Aorta (tissue), 5 donors: Measurements from ENCODE around the gene LTO1. TPM values are rescaled to one million over a fixed set of nuclear protein-coding genes. Genes with fewer than 3 reads are reported as not detected.

Experiments used
- ATAC-seq: fragments of 200-7000 bp; cut with Tn5 transposase; one replicate; pipeline ENCODE4 v1.9.1; 2022; ENCODE audit warnings: moderate library complexity; ENCODE audit not compliant: low FRiP score
- DNase-seq, 2 donors: peaks; one replicate each; pipeline ENCODE4 v3.0.0-alpha.2; 2020
- H3K27ac ChIP-seq, 2 donors: one replicate each; pipeline ENCODE4 v1.5.1; 2013; ENCODE audit warnings: low read length in 2 of 2, mild to moderate bottlenecking in 2 of 2, moderate library complexity in 2 of 2, control low read depth in 1 of 2, inconsistent platforms in 1 of 2, low read depth in 1 of 2
- H3K27me3 ChIP-seq, 2 donors: one replicate each; pipeline ENCODE4 v1.6.1; 2013; ENCODE audit warnings: control low read depth in 1 of 2, low read length in 1 of 2, mild to moderate bottlenecking in 1 of 2, moderate library complexity in 1 of 2; ENCODE audit not compliant: insufficient read depth in 2 of 2, control insufficient read depth in 1 of 2
- H3K36me3 ChIP-seq, 2 donors: one replicate each; pipeline ENCODE4 v1.6.1; 2013; ENCODE audit warnings: control low read depth in 1 of 2, low read length in 1 of 2, mild to moderate bottlenecking in 1 of 2; ENCODE audit not compliant: insufficient read depth in 2 of 2, control insufficient read depth in 1 of 2
- H3K4me1 ChIP-seq, 2 donors: one replicate each; pipeline ENCODE4 v1.6.1; 2013; ENCODE audit warnings: low read length in 2 of 2, control low read depth in 1 of 2, mild to moderate bottlenecking in 1 of 2, moderate library complexity in 1 of 2; ENCODE audit not compliant: insufficient read depth in 2 of 2, control insufficient read depth in 1 of 2
- H3K4me3 ChIP-seq, 2 donors: one replicate each; pipeline ENCODE4 v1.5.1; 2013; ENCODE audit warnings: low read length in 2 of 2, control low read depth in 1 of 2, mild to moderate bottlenecking in 1 of 2
- H3K9me3 ChIP-seq: one replicate; pipeline ENCODE4 v1.6.1; 2013; ENCODE audit warnings: mild to moderate bottlenecking, low read length; ENCODE audit not compliant: control insufficient read depth
- WGBS, 2 donors: extraction: QIAGEN DNeasy Blood & Tissue Kit; methylation state at CpG; one replicate each; pipeline ENCODE4 v1.1.7; 2013; 5-methylcytosine and 5-hydroxymethylcytosine counted together
- intact Hi-C, 2 donors: fragments of 100-400 bp; cut with DNase I; formaldehyde crosslinking; loops; one replicate each; pipeline versions ENCODE4 v1.14.2 to v1.15.0; 2022
- polyA plus RNA-seq, 2 donors: library from polyadenylated mRNA; stranded (reverse); fragments of 200-250 nt; gene quantifications; one replicate each; pipeline ENCODE4 v1.2.3, GENCODE V29; 2013
- total RNA-seq, 2 donors: library from RNA; stranded (reverse); fragmentation: NEBNext Ultra II Directional; extraction: Animal tissue kit (Norgen Biotek cat#: 25700); gene quantifications; one replicate each; pipeline ENCODE4 v1.2.1, GENCODE V29; 2021
- donor health status: healthy with polysubstance abuse.
- donor health status: Bipolar disorder and iron deficiency.
- donor health status: DM: no; HTN: no; CAD: no.
- donor health status: DM: no; HTN: no; CAD: no.
- donor health status: DM: yes; HTN: yes; CAD: no.

LTO1 gene
- total and polyA plus RNA-seq, 4 donors, result 4.6 to 34.5 (median 26.6) TPM

DNA sequence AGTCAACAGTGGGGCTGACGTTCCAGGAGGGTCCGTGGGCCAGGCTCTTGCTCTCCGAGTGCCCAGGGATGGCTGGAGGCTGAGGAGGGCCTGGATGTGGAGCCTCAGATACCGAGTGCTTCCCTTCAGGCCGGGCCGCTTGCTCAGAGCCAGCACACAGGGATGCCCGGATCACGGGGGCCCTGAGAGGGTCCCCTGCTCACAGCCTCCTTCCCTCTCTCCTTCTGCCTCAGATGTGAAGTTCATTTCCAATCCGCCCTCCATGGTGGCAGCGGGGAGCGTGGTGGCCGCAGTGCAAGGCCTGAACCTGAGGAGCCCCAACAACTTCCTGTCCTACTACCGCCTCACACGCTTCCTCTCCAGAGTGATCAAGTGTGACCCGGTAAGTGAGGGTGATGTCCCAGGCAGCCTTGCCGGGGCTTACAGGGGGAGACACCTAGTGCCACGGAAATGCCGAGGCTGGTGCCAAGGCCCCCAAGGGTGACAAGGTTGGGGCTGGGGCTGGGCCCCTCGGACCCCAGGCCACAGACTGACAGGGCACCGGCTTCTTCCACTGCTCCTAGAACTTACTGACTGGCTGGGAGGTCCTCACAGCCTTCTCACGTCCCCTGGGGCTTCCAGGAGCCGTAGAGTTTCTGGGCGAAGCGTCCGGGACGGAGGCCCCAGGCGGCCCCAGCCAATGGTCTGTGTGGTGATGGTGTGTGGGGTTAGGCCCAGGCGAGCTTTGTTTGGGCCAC is 27.2 kb downstream of the LTO1 start:
- intact Hi-C loops, result no loop called here
- 92 to 93% methylated on average over 28 of the region's 28 CpGs for WGBS, 2 donors
- H3K4me1 ChIP-seq, result no peaks in the 10 kb centered on the region
- no peaks in the 10 kb centered on the region for H3K9me3 ChIP-seq
- peaks cover 0 to 2% of the 10 kb centered on the region in 2 donors for H3K36me3 ChIP-seq
- no peak overlapping the region for H3K27ac ChIP-seq
- H3K27me3 ChIP-seq, result no peaks in the 10 kb centered on the region
- DNase-seq, result peak in 1 of 2 donors; percentile 65
- no peak overlapping the region for H3K4me3 ChIP-seq
- ATAC-seq, result no peak

DNA sequence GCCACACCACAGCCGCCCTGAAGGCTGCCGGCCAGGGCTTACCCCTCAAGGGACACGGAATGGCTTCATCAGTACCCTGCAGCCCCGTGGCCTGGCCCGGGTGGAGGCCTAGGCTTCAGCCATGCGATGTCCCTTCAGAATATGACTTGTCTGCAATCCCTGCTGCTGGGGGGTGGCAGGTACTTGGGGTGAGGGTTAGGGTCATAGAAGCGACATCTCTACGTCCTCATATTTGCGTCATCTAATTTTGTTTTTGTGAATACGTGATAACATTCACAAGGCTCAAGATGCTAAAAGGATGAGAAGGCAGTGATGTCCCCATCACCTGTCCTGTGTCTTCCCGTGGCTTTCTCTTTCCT is 27.8 kb downstream of the LTO1 start:
- intact Hi-C loops, result no loop called here
- H3K36me3 ChIP-seq, result peaks cover 0 to 2% of the 10 kb centered on the region in 2 donors
- no peaks in the 10 kb centered on the region for H3K27me3 ChIP-seq
- DNase-seq (peak in 1 of 2 donors; percentile 69), ATAC-seq (no peak)
- no peaks in the 10 kb centered on the region for H3K9me3 ChIP-seq
- 89 to 90% methylated on average over 11 of the region's 11 CpGs for WGBS, 2 donors
- H3K27ac ChIP-seq, result no peak overlapping the region
- no peaks in the 10 kb centered on the region for H3K4me1 ChIP-seq
- H3K4me3 ChIP-seq, result no peak overlapping the region

DNA sequence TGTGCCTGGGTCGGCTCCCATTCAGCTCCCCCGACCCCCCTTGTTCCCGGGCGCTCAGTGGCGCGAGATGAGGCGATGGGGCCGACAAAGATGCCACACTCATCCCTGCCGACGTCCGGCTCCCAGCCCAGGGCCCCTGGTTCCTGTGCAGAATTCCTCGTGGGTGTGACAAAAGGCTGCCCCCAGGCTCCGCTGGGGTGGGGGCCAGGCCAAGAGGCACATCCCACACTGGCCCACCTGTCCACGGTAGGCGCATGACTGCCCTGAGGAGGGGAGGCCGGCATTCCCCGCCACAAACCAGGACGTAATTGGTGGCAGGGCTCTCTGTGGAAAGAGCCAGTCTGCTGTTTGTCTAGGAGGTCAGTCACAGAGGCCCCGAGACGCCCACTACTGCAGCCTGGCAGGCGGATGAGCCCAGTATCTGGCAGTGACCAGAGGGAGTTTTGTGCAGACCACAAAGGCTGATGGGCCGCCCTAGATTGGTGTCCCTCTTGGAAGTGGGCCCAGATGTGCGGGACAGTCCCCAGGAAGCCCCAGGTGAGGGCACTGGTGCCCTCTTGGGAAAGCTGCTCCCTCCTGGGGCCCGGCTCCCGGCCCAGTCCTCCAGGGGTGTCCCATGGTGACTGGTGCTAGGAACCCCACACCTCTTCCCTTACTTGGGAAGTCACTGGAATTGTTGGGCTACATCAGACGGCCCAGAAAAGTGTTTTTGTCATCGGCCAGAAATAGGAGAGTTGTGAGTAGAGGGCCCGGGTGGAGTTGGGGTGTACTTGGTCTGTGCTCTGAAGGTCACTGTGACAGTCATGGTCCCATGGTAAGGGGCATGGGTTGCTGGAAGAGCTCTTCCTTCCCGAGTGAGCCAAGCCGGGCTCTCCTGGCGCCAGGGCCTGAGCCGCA is 28.4 kb downstream of the LTO1 start:
- Histone ChIP-seq H3K4me1 (no peaks in the 10 kb centered on the region), H3K9me3 (no peaks in the 10 kb centered on the region), H3K36me3 (peaks cover 0 to 2% of the 10 kb centered on the region in 2 donors), H3K4me3 (no peak overlapping the region), H3K27me3 (no peaks in the 10 kb centered on the region), H3K27ac (no peak overlapping the region)
- ATAC-seq (no peak), DNase-seq (peak in 1 of 2 donors; percentile 70)
- intact Hi-C loops, result no loop called here
- WGBS, 2 donors, result 90 to 95% methylated on average over 32 of the region's 32 CpGs

DNA sequence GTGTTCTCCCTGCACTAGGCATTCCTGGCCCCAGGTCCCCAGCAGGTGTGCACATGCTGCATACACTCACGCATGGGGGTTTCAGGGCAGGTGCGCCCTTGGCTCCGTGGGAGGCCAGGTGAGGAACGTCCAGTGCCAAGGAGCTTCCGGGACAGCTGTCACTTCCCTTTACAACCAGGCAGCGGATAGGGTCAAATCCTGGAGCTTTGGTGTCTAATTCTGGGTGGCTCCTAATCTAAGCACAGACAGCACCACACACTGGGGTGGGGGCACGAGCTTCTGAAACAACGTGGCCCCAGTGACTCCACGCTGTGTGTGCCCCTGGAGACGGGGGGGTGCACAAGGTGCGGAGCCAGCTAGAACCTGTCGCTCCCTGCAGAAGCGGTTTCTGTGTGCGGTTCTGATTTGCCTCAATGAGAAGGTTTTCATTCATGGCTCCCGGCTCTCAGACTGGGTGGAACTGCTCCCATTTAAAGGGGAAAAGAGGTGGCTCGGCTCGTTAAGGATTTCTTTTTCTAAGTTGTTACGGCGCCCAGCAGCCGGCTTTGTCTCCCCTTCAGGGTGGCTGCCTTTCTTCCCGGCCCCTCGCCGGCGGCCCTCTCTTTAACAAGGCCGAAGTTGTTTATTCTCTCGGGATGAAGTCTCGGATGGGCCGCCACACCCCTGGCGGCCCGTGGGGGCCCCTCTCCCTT is 29.2 kb downstream of the LTO1 start:
- Histone ChIP-seq H3K9me3 (no peaks in the 10 kb centered on the region), H3K4me3 (no peak overlapping the region), H3K4me1 (no peaks in the 10 kb centered on the region), H3K27ac (no peak overlapping the region), H3K36me3 (peaks cover 0 to 2% of the 10 kb centered on the region in 2 donors), H3K27me3 (peaks cover 0 to 1% of the 10 kb centered on the region in 2 donors)
- DNase-seq (peak in 1 of 2 donors; percentile 54), ATAC-seq (no peak)
- 89 to 90% methylated on average over 30 of the region's 30 CpGs for WGBS, 2 donors
- intact Hi-C loops, result no loop called here

DNA sequence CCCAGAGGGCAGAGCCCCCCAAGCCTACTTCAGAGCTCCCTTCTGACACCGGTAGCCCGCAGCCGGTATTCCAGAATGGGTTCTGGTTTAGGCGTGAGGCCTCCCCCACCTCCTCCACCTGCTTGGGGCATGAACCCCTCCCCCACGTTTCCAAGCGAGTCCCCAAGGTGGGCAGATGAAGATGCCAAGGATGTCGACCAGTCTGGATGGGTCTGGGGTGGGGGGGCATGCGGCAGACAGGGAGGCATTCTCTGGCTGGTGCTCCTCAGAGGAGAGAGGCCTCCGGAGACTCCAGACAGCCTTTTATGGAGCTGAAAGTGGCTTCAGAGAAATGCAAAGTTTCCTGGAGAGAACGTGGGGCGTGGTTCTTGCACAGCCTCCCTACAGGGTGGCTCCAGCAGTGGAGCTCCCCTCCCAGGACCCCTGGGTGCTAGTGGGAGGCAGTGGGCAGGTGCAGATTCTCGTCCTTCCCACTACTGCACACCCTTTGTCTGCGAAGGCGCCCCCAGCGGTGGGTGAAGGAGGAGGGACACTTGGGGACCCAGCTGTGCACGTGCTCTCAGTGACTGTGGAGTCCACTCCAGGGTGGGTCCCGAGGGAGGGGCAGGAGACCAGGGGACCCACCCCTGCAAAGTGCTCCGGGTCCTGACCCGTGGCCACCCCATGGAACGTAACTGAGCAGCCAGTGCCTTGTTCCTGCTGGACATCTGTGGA is 30.0 kb downstream of the LTO1 start:
- Histone ChIP-seq H3K27me3 (peaks cover 0 to 2% of the 10 kb centered on the region in 2 donors), H3K4me3 (no peak overlapping the region), H3K4me1 (no peaks in the 10 kb centered on the region), H3K36me3 (no peaks in the 10 kb centered on the region), H3K27ac (no peak overlapping the region), H3K9me3 (no peaks in the 10 kb centered on the region)
- 80 to 82% methylated on average over 20 of the region's 20 CpGs for WGBS, 2 donors
- DNase-seq, result peak in 1 of 2 donors; percentile 73
- ATAC-seq, result no peak
- intact Hi-C loops, result loop anchor here in 1 of 2 donors (5.0 kb wide), 1 partner anchor 523 kb away; no protein-coding TSS in a partner anchor

DNA sequence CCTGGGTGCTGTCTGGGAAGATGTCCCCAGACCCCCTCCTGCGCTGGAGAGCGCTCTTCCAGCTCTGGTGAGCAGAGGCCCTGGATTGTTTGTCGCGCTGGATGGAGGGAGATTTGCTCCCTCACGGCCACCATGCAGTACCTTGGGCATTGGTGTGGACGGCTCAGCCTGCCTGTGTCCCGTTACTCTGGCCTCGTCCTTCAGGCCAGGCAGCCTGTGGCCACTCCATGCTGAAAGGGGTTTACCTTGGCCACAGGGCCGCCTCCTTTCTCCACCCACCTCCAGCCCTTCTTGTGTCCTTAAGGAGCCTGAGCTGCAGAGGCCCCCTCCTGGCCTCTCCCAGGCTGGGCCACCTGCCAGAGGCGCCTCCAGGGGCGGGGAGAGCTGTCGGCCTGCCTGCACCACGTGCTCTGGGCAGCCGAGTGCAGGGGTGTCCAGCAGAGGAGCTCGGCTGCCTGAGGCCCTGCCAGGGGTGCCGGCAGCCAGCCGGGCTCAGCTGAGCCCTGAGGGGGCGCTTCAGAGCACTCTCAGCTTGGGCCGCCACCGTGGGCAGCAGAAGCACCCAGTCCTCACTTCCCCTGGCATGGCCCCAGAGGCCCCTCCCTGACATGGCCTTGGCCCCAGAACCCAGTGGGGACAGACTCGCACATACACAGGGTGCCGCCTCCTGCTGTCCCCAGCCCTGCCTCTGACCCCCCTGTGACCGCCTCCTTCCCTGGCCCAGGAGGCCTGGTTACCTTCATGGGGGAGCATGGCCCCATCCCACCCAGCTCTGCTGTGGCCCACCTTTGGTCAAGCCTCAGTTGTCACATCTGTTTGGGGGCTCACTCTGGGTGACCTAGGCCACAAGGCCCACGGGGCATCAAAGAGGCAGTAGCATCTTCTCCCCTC is 30.8 kb downstream of the LTO1 start:
- H3K4me3 ChIP-seq, result no peak overlapping the region
- H3K9me3 ChIP-seq, result no peaks in the 10 kb centered on the region
- intact Hi-C loops, result loop anchor here in 1 of 2 donors (5.0 kb wide), 1 partner anchor 522 kb away; no protein-coding TSS in a partner anchor
- DNase-seq (peak; percentile 80 to 87), ATAC-seq (peak; percentile 76)
- no peaks in the 10 kb centered on the region for H3K4me1 ChIP-seq
- WGBS, 2 donors, result 23 to 24% methylated on average over 22 to 24 of the region's 24 CpGs
- no peaks in the 10 kb centered on the region for H3K36me3 ChIP-seq
- no peak overlapping the region for H3K27ac ChIP-seq
- peaks cover 0 to 2% of the 10 kb centered on the region in 2 donors for H3K27me3 ChIP-seq

DNA sequence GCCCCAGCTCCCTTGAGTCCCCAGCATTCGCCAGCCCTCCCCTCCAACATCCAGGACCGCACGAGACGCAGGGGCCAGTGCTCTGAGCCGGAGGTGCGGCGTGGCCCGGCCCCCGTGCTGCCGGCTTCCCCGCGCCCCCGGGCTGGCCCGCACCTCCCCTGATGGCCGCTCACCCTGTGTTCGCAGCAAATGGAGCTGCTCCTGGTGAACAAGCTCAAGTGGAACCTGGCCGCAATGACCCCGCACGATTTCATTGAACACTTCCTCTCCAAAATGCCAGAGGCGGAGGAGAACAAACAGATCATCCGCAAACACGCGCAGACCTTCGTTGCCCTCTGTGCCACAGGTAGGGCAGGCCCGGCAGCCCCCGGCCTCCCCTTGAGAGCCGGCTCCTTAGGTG is 31.5 kb downstream of the LTO1 start:
- no peaks in the 10 kb centered on the region for H3K4me1 ChIP-seq
- no peaks in the 10 kb centered on the region for H3K36me3 ChIP-seq
- no peak overlapping the region for H3K4me3 ChIP-seq
- ATAC-seq, result no peak
- H3K27ac ChIP-seq, result no peak overlapping the region
- 41 to 47% methylated on average over 27 of the region's 27 CpGs for WGBS, 2 donors
- H3K27me3 ChIP-seq, result peaks cover 0 to 2% of the 10 kb centered on the region in 2 donors
- H3K9me3 ChIP-seq, result no peaks in the 10 kb centered on the region
- peak in 1 of 2 donors; percentile 74 for DNase-seq
- intact Hi-C loops, result loop anchor here (1.0 to 5.0 kb wide), 6 partner anchors 225 to 543 kb away; no protein-coding TSS in a partner anchor
